Stomach (tissue), 9 donors: ENCODE data around the gene DZANK1. TPM values are rescaled to one million over a fixed set of nuclear protein-coding genes. Genes with fewer than 3 reads are reported as not detected.
A peak's percentile ranks its signal among the peaks of the same experiment; 100 is the strongest.

Source experiments
- DNase-seq, 2 donors: peaks; one replicate each; pipeline versions ENCODE4 v3.0.0 to v3.0.0-alpha.2; 2013 to 2019
- H3K27ac ChIP-seq, 5 donors: fragments of 200-600 bp in 4 of 5; sonication (generic) in 4 of 5; one replicate each; pipeline ENCODE4 v1.5.1; 2013 to 2019; ENCODE audit warnings: mild to moderate bottlenecking in 1 of 5, moderate library complexity in 1 of 5
- H3K27me3 ChIP-seq, 3 donors: fragments of 200-600 bp; sonication (generic); one replicate each; pipeline ENCODE4 v1.5.1; 2017 to 2019; ENCODE audit warnings: mixed run types in 1 of 3
- H3K36me3 ChIP-seq, 4 donors: fragments of 200-600 bp; sonication (generic); 1 replicate in 3 of 4; 2 replicates in 1 of 4; pipeline ENCODE4 v1.5.1; 2016 to 2019
- H3K4me1 ChIP-seq, 4 donors: fragments of 200-600 bp; sonication (generic); one replicate each; pipeline ENCODE4 v1.5.1; 2016 to 2019
- H3K4me3 ChIP-seq, 4 donors: fragments of 200-600 bp; sonication (generic) in 3 of 4; one replicate each; pipeline ENCODE4 v1.5.1; 2016 to 2019; ENCODE audit warnings: mild to moderate bottlenecking in 1 of 4
- H3K9me3 ChIP-seq, 4 donors: fragments of 200-600 bp; sonication (generic); one replicate each; pipeline ENCODE4 v1.5.1; 2016 to 2019
- CTCF ChIP-seq, 7 experiments: fragments of 450-650 bp in 4 of 7; fragments of 200-600 bp in 3 of 7; sonication (generic) in 3 of 7; IDR thresholded peaks; one replicate each; pipeline ENCODE4 v1.5.1; 2016 to 2019; ENCODE audit warnings: antibody characterized with exemption in 7 of 7, control low read depth in 2 of 7, mild to moderate bottlenecking in 1 of 7
- EP300 ChIP-seq: sonication (generic); formaldehyde crosslinking; IDR thresholded peaks from one replicate; pipeline ENCODE4 v1.6.1; 2017; ENCODE audit warnings: antibody characterized with exemption
- POLR2A ChIP-seq, 4 donors: fragments of 450-650 bp; IDR thresholded peaks; one replicate each; pipeline ENCODE4 v1.6.1; 2016; ENCODE audit warnings: antibody characterized with exemption in 4 of 4, control low read depth in 2 of 4, mild to moderate bottlenecking in 1 of 4, moderate library complexity in 1 of 4
- POLR2AphosphoS5 ChIP-seq, 3 donors: sonication (generic); formaldehyde crosslinking; IDR thresholded peaks; one replicate each; pipeline ENCODE4 v1.6.1; 2016; ENCODE audit warnings: antibody characterized with exemption in 3 of 3
- WGBS, 5 donors: extraction: QIAGEN DNeasy Blood & Tissue Kit in 3 of 5; methylation state at CpG; one replicate each; pipeline versions ENCODE4 v1.1.5 to v1.1.7; 2013 to 2018; 5-methylcytosine and 5-hydroxymethylcytosine counted together
- intact Hi-C: fragments of 100-400 bp; cut with DNase I; formaldehyde crosslinking; loops from one replicate; pipeline ENCODE4 v1.15.1; 2023; ENCODE audit warnings: low total_unique reads
- polyA plus RNA-seq, 3 donors: library from polyadenylated mRNA; stranded (reverse); fragments of 200-250 nt; gene quantifications; one replicate each; pipeline ENCODE4 v1.2.3, GENCODE V29; 2013
- total RNA-seq, 5 donors: library from RNA; depleted of rRNA; stranded (reverse); fragments of >200 nt; gene quantifications; one replicate each; pipeline versions ENCODE4 v1.1.0 to v1.2.3, GENCODE V29; 2014 to 2016
- donor health status: healthy with polysubstance abuse.
- donor health status: Bipolar disorder and iron deficiency.
- donor health status: healthy.

Gene DZANK1
- total and polyA plus RNA-seq, 8 donors, result 0.61 to 24.6 (median 2.2) TPM; not detected in 1

GRCh38 chr20:18481596-18481995 is 14.8 kb upstream of the DZANK1 start:
- no peaks in the 10 kb centered on the region for H3K27me3 ChIP-seq
- no peak for DNase-seq
- no peak overlapping the region for H3K27ac ChIP-seq
- peaks cover 0 to 4% (median 0%) of the 10 kb centered on the region in 4 donors for H3K4me1 ChIP-seq
- TF ChIP-seq CTCF (IDR thresholded peaks at IDR 0.05), result no peak
- TF ChIP-seq POLR2A (IDR thresholded peaks at IDR 0.05), result no peak
- TF ChIP-seq EP300, result no peak
- TF ChIP-seq POLR2AphosphoS5 (IDR thresholded peaks at IDR 0.05), result no peak
- intact Hi-C loops, result no loop called here
- no peaks in the 10 kb centered on the region for H3K9me3 ChIP-seq
- 90 to 96% (median 95%) methylated on average over 4 of the region's 4 CpGs for WGBS, 5 donors
- H3K4me3 ChIP-seq, result no peak overlapping the region
- peaks cover 28 to 98% (median 93%) of the 10 kb centered on the region in 4 donors for H3K36me3 ChIP-seq

GRCh38 chr20:18477821-18478220 is 11.0 kb upstream of the DZANK1 start:
- Histone ChIP-seq H3K27ac (no peak overlapping the region), H3K4me1 (peaks cover 0 to 4% (median 0%) of the 10 kb centered on the region in 4 donors), H3K9me3 (no peaks in the 10 kb centered on the region), H3K27me3 (no peaks in the 10 kb centered on the region), H3K36me3 (peaks cover 32 to 100% (median 98%) of the 10 kb centered on the region in 4 donors), H3K4me3 (no peak overlapping the region)
- DNase-seq, result no peak
- TF ChIP-seq POLR2AphosphoS5 (IDR thresholded peaks at IDR 0.05) (no peak), CTCF (IDR thresholded peaks at IDR 0.05) (no peak), POLR2A (IDR thresholded peaks at IDR 0.05) (no peak), EP300 (no peak)
- 81 to 96% (median 92%) methylated on average over 1 of the region's 1 CpG for WGBS, 5 donors
- intact Hi-C loops, result no loop called here

GRCh38 chr20:18477218-18477617 is 10.4 kb upstream of the DZANK1 start:
- Histone ChIP-seq H3K36me3 (peaks cover 27 to 99% (median 97%) of the 10 kb centered on the region in 4 donors), H3K4me3 (no peak overlapping the region), H3K9me3 (no peaks in the 10 kb centered on the region), H3K4me1 (peaks cover 0 to 4% (median 0%) of the 10 kb centered on the region in 4 donors), H3K27me3 (no peaks in the 10 kb centered on the region), H3K27ac (no peak overlapping the region)
- 33 to 77% (median 58%) methylated on average over 1 of the region's 1 CpG for WGBS, 5 donors
- intact Hi-C loops, result no loop called here
- TF ChIP-seq POLR2AphosphoS5 (IDR thresholded peaks at IDR 0.05) (no peak), POLR2A (IDR thresholded peaks at IDR 0.05) (no peak), CTCF (IDR thresholded peaks at IDR 0.05) (no peak), EP300 (no peak)
- DNase-seq, result no peak

- WGBS, 5 donors, result 0 to 1% (median 1%) methylated on average over 15 of the region's 15 CpGs
These were observed 296 bp downstream of the DZANK1 start for GRCh38 chr20:18466574-18466893.

More at GRCh38 chr20:18466574-18466893, 296 bp downstream of the DZANK1 start:
- no peaks in the 10 kb centered on the region for H3K9me3 ChIP-seq
- no peaks in the 10 kb centered on the region for H3K27me3 ChIP-seq
- peak overlapping the region; percentile 82 to 93 (median 87) for H3K27ac ChIP-seq
- H3K36me3 ChIP-seq, result peaks cover 9 to 22% (median 20%) of the 10 kb centered on the region in 4 donors
- TF ChIP-seq EP300 (no peak), POLR2A (IDR thresholded peaks at IDR 0.05) (no peak), POLR2AphosphoS5 (IDR thresholded peaks at IDR 0.05) (no peak), CTCF (IDR thresholded peaks at IDR 0.05) (no peak)
- DNase-seq, result no peak
- H3K4me3 ChIP-seq, result peak overlapping the region; percentile 69 to 100 (median 88)
- intact Hi-C loops, result loop anchor here (5.0 kb wide), 1 partner anchor 49 kb away; no protein-coding TSS in a partner anchor
- peaks cover 6 to 28% (median 23%) of the 10 kb centered on the region in 4 donors for H3K4me1 ChIP-seq
